Parathyroid adenoma (tissue), 2 donors: Measurements from ENCODE around the gene JADE2.

Experiments used
- H2AFZ ChIP-seq: fragments of 300-600 bp; sonication (generic); one replicate; pipeline ENCODE4 v1.7.0; 2017; ENCODE audit warnings: antibody characterized with exemption, mild to moderate bottlenecking
- H3K27ac ChIP-seq: fragments of 300-600 bp; sonication (generic); one replicate; pipeline ENCODE4 v1.7.0; 2017
- H3K27me3 ChIP-seq: fragments of 300-600 bp; sonication (generic); one replicate; pipeline ENCODE4 v1.7.0; 2017; ENCODE audit warnings: low read length; ENCODE audit not compliant: control insufficient read depth, insufficient read depth
- H3K36me3 ChIP-seq: fragments of 300-600 bp; sonication (generic); one replicate; pipeline ENCODE4 v1.7.0; 2017; ENCODE audit warnings: low read length; ENCODE audit not compliant: control insufficient read depth, insufficient read depth
- H3K4me1 ChIP-seq: fragments of 300-600 bp; sonication (generic); one replicate; pipeline ENCODE4 v1.7.0; 2017; ENCODE audit warnings: control low read depth
- H3K4me2 ChIP-seq: fragments of 300-600 bp; sonication (generic); one replicate; pipeline ENCODE4 v1.7.0; 2017; ENCODE audit warnings: low read length
- H3K4me3 ChIP-seq: fragments of 300-600 bp; sonication (generic); one replicate; pipeline ENCODE4 v1.7.0; 2017; ENCODE audit warnings: low read depth, low read length
- H3K79me2 ChIP-seq: fragments of 300-600 bp; sonication (generic); one replicate; pipeline ENCODE4 v1.7.0; 2017; ENCODE audit warnings: control low read depth
- H3K9ac ChIP-seq: fragments of 300-600 bp; sonication (generic); one replicate; pipeline ENCODE4 v1.7.0; 2017; ENCODE audit warnings: mild to moderate bottlenecking
- H3K9me3 ChIP-seq: fragments of 300-600 bp; sonication (generic); one replicate; pipeline ENCODE4 v1.7.0; 2017; ENCODE audit warnings: low read length; ENCODE audit not compliant: control insufficient read depth
- TF ChIP-seq, protein P1 (sequence below): fragments of 300-600 bp; sonication (generic); IDR thresholded peaks from one replicate; pipeline ENCODE4 v1.7.0; 2017; ENCODE audit warnings: antibody characterized with exemption, mild to moderate bottlenecking
- donor health status: primary hyperparathyroidism.

Gene JADE2

DNA sequence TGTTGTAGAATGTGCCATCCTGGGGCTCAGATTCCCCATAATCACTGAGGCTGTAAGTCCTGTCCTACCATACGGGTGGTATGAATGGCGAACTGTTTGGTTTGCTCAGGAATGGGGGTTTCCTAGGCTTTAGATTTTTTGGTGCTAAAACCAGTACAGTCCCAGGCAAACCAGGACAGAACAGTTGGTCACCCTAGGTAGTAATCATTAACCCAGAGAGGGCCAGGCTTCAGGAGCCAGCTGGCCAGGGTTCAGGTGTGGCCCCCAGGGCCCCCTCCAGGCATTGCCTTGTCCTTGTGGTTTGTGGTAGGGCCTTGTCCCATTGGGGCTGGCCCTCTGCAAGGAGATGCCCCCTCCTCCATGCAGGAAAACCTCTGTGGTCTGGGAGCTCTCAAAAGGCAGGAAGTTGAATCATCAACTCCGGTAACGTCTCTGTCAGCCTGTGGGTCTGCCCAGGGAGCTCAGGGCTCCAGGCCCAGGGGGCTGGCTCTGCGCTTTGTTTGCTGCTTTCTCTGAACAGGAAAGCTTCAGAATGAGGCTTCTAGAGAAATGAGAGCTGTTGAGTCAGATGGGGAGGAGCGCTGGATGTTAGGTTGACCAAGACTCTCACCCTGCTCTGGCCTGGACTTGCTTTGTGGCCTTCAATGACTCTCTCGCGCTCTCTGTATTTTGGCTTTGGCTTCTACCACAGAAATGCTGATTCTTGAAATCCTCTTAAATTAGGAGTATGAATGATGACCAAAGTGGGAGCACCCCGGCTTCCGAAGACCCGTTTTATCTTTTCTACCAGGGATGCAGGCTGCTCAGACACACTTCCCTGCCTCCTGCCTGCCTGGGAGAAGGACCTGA is 22.2 kb upstream of the JADE2 start:
- H3K9ac ChIP-seq: no peak overlapping the region
- peak overlapping the region; percentile 72 for H3K27ac ChIP-seq
- no peaks in the 10 kb centered on the region for H3K9me3 ChIP-seq
- H3K79me2 ChIP-seq: no peaks in the 10 kb centered on the region
- no peak overlapping the region for H2AFZ ChIP-seq
- H3K27me3 ChIP-seq: no peaks in the 10 kb centered on the region
- H3K4me2 ChIP-seq: no peak overlapping the region
- H3K4me3 ChIP-seq: no peak overlapping the region
- H3K36me3 ChIP-seq: no peaks in the 10 kb centered on the region
- peaks cover 10% of the 10 kb centered on the region for H3K4me1 ChIP-seq
- TF ChIP-seq, protein P1, sequence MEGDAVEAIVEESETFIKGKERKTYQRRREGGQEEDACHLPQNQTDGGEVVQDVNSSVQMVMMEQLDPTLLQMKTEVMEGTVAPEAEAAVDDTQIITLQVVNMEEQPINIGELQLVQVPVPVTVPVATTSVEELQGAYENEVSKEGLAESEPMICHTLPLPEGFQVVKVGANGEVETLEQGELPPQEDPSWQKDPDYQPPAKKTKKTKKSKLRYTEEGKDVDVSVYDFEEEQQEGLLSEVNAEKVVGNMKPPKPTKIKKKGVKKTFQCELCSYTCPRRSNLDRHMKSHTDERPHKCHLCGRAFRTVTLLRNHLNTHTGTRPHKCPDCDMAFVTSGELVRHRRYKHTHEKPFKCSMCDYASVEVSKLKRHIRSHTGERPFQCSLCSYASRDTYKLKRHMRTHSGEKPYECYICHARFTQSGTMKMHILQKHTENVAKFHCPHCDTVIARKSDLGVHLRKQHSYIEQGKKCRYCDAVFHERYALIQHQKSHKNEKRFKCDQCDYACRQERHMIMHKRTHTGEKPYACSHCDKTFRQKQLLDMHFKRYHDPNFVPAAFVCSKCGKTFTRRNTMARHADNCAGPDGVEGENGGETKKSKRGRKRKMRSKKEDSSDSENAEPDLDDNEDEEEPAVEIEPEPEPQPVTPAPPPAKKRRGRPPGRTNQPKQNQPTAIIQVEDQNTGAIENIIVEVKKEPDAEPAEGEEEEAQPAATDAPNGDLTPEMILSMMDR: no peak

DNA sequence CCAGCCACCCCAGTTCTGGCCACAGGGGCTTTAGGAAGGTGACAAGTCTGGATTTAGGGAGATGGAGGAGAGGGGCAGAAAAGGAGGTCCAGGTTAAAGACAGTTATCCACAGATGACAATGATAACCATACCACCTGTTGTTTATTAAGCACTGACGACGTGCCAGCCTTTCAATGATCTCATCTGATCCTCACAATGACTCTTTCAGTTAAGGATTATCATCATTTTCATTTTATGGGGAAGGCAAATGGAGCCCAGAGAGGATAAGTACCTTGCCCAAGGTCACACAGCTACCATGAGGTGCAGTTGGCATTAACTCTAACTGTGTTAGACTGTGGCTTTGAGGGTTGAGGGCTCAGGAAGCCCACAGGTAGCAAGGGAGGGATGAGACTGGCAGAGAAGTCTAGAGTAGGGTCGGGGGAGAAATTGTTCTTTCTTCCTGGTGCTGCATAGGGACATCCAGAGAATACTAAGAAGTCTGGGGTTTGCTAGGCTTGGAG is 21.5 kb upstream of the JADE2 start:
- H2AFZ ChIP-seq: no peak overlapping the region
- no peak overlapping the region for H3K9ac ChIP-seq

DNA sequence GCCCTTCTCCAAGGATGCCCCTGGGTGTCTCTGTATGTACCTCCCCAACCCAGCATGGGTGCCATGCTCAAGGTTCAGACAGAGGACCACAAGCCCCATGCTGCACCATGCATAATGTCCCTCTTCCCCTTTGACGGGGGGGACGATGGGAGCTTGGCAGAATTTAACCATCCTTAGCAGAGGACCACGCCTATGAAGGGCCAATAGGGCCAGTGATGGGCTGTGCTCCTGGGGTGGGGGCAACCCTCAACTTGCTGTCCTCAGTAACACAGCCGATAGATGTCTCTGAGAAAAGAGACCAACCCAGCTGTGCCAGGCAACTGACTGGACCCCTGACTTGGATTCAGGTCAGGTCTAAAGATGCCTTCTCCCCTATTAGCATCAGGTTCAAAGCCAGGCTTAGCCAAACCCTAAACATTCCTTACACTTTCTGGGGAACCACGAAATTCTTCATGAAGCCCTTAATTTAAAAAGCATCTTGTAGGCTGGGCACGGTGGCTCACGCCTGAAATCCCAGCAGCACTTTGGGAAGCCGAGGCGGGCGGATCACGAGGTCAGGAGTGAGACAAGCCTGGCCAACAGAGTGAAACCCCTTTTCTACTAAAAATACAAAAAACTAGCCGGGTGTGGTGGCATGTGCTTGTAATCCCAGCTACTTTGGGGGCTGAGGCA is 20.7 kb upstream of the JADE2 start:
- Histone ChIP-seq H3K4me3 (no peak overlapping the region), H3K9me3 (no peaks in the 10 kb centered on the region), H3K36me3 (no peaks in the 10 kb centered on the region), H3K4me1 (peaks cover 10% of the 10 kb centered on the region), H3K9ac (no peak overlapping the region), H3K27ac (peak overlapping the region; percentile 72), H3K27me3 (no peaks in the 10 kb centered on the region), H3K79me2 (no peaks in the 10 kb centered on the region), H3K4me2 (no peak overlapping the region), H2AFZ (no peak overlapping the region)
- TF ChIP-seq, protein P1: no peak

More for the DNA sequence above, 21.5 kb upstream of the JADE2 start:
- Histone ChIP-seq H3K4me2 (no peak overlapping the region), H3K27ac (peak overlapping the region; percentile 72), H3K4me1 (peaks cover 10% of the 10 kb centered on the region), H3K4me3 (no peak overlapping the region), H3K9me3 (no peaks in the 10 kb centered on the region), H3K27me3 (no peaks in the 10 kb centered on the region), H3K79me2 (no peaks in the 10 kb centered on the region), H3K36me3 (no peaks in the 10 kb centered on the region)
- TF ChIP-seq, protein P1: no peak

DNA sequence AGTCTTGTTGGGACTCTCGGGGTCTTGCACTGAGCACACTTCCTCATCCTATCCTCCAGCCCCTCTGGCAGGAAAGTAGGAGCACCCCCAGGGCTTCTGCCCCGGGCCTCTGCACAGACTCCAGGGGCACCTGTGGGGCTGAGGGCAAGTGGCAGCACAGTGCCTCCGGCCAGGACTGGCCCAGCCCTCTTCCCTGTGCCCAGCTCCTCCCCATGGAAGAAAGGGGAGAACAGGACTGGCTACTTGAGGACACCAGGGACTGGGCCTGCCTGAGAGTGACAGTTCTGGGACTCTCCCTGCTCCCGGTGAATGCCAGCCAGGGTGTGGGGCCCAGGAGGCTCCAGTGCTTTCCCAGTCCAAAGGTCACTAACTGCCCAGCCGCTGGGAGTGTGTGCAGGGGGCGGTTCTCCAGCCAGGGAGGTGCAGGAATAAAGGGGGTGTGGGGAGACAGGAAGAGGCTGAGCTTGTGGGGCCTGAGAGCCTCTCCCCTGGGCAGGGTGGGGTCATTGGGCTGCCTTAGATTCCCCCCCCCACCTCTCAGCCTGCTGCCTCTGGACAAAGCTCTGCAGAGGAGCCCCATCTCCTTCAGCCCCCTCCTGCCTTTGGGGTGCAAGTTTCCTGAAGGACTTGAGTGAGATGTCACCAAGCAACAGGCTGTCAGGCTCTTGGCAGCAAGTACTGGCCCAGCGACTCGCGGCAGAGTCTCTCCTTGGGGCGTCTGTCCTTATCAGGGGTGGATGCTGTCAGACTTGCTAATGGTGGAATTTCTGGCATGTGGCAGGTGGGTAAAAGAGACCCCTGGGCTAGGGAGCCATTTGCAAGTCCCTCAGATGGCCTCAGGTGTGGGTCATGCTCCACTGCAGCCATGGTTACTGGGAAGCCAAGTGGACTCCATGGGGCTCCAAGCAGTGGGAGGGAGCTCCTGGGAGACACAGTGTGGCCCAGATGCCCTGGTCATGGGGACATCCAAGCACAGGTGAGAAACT is 19.1 kb upstream of the JADE2 start:
- H3K27me3 ChIP-seq: no peaks in the 10 kb centered on the region
- no peaks in the 10 kb centered on the region for H3K9me3 ChIP-seq
- no peak overlapping the region for H3K9ac ChIP-seq
- TF ChIP-seq, protein P1: no peak
- peaks cover 12% of the 10 kb centered on the region for H3K4me1 ChIP-seq
- H3K79me2 ChIP-seq: no peaks in the 10 kb centered on the region
- H3K4me2 ChIP-seq: no peak overlapping the region
- H3K27ac ChIP-seq: no peak overlapping the region
- H3K36me3 ChIP-seq: no peaks in the 10 kb centered on the region
- peak overlapping the region; percentile 77 for H2AFZ ChIP-seq
- H3K4me3 ChIP-seq: no peak overlapping the region
